HG02870 (cell line): ENCODE measurements around the gene SPA17.
A peak's percentile ranks its signal among the peaks of the same experiment; 100 is the strongest.

Experiments used
- ATAC-seq: cut with Tn5 transposase; IDR thresholded peaks from one replicate; pipeline ENCODE4 v1.9.1; 2021; ENCODE audit warnings: mild to moderate bottlenecking, moderate library complexity; ENCODE audit not compliant: unreplicated experiment

The SPA17 gene

DNA sequence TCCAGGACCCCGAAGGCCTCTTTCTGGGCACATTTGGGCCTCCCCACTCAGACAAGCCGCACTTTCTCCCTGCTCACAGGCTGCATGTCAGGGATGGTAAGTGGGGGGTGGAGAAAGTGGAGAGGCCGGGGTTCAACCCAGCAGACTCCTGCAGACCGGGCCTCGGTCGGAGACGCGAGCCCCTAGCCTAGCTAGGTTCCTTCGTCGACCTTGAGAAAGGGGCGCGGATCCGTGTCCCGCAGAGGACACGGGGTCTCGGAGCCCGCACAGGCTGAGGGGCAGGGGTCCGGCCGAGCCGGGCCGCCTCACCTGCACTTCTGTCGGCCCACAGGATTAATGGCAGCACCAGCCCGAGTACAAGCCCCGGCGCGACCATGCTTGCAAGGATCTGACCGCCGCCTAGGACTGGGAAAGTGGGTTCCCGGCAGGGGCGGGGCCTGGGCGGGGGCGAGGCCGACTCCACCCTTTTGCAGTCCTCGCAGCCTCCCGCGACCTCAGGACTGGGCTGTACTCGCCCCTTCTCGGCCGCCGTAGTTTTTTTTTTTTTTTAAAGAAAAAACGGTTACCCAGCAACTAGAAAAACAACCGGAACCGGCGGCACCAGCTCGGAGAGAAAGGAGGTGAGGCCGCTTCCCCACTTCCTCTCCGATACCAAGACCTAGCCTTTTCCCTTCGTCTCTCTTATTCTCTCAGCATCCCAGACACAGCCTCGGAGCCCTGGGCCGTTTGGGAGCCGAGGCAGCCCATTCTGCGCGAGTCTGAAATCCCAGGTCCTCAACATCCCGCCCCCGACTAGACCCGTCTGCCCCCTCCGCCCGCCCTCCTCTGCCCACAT is at the start of gene SPA17, which contains the start of gene SIAE:
SPA17 (plus strand) TSS at position 572 of the 835 bp plus-strand sequence. CDS start 1,361 bp downstream, outside the sequence.
SIAE (minus strand) TSS at position 407 of the 835 bp plus-strand sequence; CDS start at position 376, 31 bp downstream.
- ATAC-seq, result peak; percentile 85

GRCh38 chr11:124625504-124626168 is 48.1 kb upstream of the SPA17 start:
- ATAC-seq, result no peak

GRCh38 chr11:124627546-124627945 is 46.2 kb upstream of the SPA17 start:
- ATAC-seq, result no peak

DNA sequence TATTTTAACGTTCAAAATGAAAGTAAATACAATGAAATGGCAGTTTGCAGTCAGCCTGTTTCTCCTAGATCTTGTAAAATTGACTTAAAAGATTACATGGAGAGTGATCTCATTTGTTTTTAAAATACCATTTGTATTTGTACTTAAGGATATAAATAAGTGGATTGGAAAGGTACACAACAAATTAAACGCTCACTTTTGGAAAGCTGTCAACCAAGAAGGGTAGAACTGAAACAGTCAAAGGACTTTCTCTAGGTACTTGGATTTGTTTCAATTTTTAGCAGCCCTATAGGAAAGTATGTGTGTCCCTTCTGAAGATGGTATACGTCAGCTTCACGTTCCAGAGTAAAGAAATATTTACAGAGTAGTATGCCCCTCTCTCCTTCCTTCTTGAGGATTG is 43.7 kb upstream of the SPA17 start:
- no peak for ATAC-seq

DNA sequence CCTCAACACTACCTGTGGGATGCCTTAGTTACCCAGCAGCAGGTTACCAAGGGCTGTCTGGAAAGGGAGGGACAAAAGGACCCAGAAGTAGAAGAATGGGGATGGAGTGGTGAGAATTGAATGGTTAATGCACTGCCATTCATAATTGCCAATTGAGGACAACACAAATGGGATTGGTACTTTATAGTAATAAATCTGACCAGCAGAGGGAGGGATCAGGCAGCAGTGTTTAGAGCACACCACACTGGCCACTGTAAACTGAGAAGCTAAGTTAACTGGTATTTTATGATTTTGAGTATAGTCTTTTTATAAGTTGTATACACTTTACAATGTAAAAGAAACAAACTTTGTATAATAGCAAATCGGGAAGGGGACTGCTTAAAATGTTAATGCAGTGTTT is 40.3 kb upstream of the SPA17 start:
- ATAC-seq, result no peak

DNA sequence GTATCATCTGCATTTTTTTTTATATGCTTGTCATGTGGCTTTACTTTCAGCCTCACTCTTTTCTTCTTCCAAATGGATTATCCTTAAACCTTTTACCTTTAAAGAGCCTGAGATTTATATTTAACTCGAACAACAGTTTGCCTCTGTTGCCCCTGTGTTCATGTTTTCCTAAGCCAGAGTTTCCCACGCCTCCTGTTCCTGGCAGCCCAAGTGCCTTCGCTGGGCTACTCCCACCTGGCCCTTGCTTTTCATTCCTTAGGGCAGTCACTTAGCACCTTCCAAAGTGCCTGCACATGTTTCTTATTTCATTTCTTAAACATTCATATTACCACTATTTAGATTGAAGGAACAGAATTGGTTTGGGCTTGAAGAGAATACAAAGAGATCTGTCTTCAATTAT is 37.8 kb upstream of the SPA17 start:
- no peak for ATAC-seq

- ATAC-seq, result no peak
Observed at GRCh38 chr11:124638500-124638899, 35.2 kb upstream of the SPA17 start.

DNA sequence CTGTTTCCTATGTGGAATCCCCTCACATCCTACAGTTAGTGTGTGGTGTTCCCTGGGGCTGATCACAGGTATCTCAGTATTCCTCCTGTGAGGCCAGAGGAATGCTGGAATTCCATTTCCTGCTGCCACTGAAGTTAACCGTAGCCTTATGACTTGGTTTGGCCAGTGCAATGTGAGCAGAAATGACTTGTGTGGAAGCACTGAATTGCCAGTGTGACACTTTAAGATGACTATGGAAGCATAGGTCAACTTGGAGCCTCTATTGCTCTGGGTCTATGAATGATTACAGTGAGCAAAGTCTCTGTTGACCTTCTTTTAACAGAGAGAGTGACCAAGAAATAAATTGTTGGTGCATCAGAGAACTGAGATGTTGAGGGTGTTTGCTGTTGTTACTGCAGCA is 34.5 kb upstream of the SPA17 start:
- no peak for ATAC-seq

DNA sequence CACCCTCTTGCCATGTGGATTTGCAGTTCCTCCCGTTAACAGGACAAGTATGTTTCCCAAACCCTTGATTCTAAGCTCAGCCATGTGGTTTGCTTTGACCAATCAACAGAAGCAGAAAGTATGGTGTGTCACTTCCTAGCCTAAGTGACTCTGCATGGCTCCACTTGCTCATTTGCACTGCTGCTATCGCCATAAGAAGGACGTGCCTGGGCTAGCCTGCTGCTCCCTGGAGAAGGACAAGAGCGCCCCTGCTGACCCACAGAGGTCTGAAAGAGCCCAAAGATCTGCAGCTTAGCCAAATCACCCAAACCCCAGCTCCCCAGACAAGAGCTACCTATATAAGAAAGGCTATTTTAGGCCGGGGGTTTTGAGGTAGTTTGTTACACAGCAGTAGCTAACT is 33.0 kb upstream of the SPA17 start:
- ATAC-seq, result no peak

- ATAC-seq, result no peak
Observed at GRCh38 chr11:124642628-124643027, 31.1 kb upstream of the SPA17 start.

- no peak for ATAC-seq
Observed at GRCh38 chr11:124643042-124643604, 30.6 kb upstream of the SPA17 start.

DNA sequence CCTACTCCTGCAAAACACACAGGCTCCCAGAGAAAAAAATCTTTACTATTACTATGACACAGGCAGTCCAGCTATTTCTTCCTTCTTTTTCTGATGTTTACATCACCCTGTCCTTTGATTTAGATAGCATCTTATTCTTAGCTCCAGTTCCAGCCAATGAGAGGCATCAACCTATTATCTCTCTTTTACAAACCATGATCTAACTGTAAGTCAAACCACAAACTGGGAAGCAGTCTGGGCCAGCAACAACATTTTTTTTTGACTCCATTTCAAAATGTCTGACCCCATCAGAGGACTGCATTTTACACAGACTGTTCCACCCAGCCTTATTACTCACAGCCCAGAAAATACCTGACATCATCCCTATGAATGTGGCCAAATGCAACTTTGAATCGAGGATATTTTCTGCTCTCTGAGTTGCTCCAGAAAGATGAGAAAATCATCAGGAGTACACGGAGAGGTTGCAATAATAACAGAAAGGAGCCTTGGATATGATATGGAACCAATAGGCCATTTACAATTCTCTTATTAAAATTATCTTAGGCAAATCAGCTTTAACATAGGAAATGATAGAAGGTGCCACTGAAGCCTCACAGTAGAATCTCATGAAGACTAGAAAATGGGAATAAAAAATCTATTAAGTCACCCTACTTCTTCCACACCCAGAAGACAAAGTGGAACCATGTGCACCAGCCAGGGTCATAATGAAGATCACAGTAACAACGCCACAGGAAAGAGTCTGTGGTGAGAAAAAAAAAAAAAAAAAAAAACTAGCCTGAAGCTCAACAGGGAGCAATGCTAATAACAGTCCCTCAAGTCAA is 29.9 kb upstream of the SPA17 start:
- ATAC-seq, result no peak

- peak; percentile 63 for ATAC-seq
Observed at GRCh38 chr11:124644426-124645280, 29.1 kb upstream of the SPA17 start.

DNA sequence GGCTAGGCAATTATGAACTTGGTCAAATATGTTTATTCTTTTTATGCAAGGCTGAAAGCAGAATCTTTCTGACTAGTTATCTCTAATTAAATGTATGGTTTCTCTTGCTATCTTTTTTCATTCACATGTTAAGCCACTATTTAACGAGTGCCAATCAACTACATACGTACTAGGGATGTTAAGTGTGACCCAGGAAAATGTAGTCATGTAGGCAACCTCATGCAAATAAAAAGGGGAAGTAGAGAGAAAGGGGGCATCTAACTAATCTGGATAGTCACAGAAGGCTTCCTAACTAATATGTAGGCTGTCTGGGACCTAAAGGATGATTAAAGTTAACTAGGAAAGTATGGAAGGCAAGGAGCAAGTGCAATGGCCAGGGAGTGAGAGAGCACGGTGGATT is 27.6 kb upstream of the SPA17 start:
- ATAC-seq, result peak; percentile 52

GRCh38 chr11:124648610-124649009 is 25.1 kb upstream of the SPA17 start:
- no peak for ATAC-seq

DNA sequence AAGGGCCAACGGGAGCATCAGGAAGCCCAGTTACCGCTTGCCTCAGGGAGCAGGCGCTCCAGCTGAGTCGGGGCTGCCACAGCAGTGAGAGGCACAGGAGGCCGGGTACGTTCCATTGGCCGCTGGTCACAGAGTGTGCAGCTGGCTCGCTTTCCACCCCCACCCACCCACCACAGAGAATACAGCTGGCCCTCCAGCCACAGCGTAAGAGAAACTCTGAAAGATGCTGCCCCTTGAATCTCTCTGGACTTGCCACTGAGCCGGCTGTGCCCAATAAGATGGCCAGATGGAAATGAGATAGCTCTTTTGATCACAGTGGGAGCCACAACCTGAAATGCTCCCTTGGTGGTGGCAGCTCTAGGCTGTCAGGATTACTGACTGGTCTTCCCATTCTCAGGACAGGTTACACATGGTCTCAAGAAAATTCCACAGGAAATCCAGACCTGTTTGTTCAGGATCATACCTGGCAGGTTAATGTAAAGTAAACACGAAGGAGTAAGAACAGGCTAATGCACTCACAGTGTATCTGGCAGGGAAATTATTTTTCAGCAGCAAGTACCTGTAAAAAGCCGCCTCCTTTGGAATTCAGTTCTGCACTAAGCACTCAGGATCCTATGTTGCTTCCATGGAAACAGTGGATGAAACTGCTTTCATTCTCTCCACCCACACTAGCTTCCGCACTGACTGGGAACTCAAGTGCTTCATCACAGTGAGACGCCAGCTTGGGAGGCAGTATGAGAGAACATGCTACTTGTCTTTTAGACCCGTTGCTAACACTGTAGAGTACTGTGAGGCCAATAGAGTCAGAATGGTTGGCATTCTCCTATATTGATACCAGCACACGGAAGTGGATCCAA is 16.7 kb upstream of the SPA17 start:
- ATAC-seq, result no peak

DNA sequence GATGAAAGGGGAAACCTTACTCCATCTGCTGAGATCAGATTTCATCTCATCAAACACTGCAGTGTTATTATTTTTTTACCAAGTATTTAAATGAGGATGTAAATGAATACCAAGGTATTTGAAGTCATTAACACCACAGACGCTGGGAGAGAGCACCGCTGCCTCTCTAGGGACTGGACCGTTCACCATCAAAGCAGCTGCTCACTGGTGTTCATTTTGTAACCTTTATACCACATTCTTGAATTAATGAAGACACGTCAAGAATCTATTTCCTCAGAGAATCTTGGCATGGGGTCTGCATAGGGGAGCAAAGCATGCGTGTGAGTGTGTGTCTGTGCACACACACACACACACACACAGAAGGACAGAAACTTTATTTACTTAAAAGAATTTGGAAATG is 15.8 kb upstream of the SPA17 start:
- ATAC-seq, result no peak

GRCh38 chr11:124658501-124658900 is 15.2 kb upstream of the SPA17 start:
- no peak for ATAC-seq

DNA sequence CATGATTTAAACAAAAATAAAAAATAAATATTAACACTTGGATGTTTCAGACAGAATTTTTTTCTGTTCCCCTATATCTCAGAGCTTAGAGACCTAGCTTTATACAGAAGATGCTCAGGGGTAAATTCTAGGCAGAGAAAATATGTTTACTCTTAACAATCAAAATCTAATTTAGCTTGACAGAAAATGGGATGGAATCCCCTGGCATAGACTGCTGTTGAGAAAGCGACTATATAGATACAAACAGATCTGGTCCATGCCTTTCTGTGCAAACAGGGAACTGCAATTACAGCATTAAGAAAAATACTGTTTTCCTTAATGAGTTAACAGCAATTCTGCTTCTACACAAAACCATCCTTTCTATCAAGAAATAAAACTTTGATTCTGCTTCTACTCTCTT is 14.7 kb upstream of the SPA17 start:
- no peak for ATAC-seq
